ENCODE measurements around the gene DZIP1.

DZIP1 gene

GRCh38 chr13:95541911-95542474 lies 102.5 kb downstream of the DZIP1 start:
- DNase-seq: no peak

DNA sequence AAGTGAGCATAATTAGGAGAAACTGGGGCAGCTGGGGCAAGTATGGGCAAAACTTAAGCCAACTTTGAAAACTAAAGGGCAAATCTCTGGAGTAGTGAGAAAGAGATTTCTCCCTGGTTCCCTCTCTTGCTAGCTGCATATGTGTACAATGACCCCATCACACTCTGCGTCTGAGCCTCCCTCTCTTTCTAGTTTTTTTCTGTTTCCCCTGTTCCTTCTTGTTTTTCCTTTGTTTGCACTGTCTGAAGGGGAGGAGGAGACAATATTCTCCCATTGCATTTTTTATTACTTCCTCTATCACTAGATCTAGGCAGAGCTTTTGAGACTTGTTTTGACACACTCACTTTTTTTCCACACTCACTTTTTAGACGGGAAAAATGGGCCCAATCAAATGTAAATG lies 103.2 kb downstream of the DZIP1 start:
- no peak for DNase-seq

DNA sequence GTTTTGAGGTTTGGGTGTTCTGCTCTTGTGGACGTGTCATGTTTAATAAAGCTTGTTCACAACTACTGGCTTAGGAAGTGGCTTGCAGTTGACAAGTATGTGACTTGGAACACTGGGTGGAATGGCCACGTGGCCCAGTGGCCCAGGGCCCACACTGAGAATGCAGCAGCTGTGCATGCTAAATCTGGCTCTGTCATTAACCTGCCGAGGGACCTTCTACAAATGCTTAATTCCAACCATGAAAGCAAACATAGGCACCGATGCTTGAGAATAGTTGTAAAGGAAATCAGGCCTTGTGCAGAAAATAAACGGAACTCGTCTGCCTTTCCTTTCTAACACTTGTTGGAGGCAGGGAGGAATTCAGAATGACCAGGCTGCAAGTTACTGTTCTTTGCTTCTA lies 103.6 kb downstream of the DZIP1 start:
- no peak for DNase-seq

GRCh38 chr13:95536632-95537241 lies 107.8 kb downstream of the DZIP1 start:
- no peak for DNase-seq

DNA sequence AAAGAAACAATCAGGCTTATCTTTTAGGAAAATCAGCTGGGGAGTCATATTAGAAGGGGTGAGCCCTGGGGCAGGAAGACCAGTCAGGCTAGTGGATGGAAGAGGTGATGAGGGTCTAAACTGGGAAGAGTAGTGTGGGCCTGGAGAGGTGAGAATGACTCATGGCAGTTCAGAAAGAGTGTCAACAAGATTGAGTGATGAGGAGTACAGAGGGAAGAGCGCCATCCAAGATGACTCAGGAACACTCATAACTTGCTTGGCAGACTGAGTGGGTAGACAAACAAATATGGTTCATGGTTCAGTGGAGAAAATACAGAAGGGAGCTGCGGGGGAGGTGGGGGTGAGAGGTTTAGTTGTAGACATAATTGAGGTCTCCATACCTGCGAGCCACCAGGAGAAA lies 109.3 kb downstream of the DZIP1 start:
- peak; percentile 14 for DNase-seq

GRCh38 chr13:95533545-95534160 lies 110.9 kb downstream of the DZIP1 start:
- no peak for DNase-seq

GRCh38 chr13:95530178-95530577 lies 114.3 kb downstream of the DZIP1 start:
- DNase-seq: no peak

All from activated CD4-positive, alpha-beta T cell treated with anti-CD3 and anti-CD28 coated beads for 48 hours (primary cell).